Ascending aorta (tissue), 2 donors: ENCODE results near the gene UMAD1. TPM values are rescaled to one million over a fixed set of nuclear protein-coding genes. Genes with fewer than 3 reads are reported as not detected.

Experiments
- DNase-seq, 2 donors: peaks; one replicate each; pipeline ENCODE4 v3.0.0-alpha.2; 2019; ENCODE audit warnings: low spot score in 2 of 2
- H3K27ac ChIP-seq, 2 donors: fragments of 200-600 bp; sonication (generic); one replicate each; pipeline ENCODE4 v1.5.1; 2016 to 2017; ENCODE audit warnings: mild to moderate bottlenecking in 1 of 2
- H3K27me3 ChIP-seq: fragments of 200-600 bp; sonication (generic); one replicate; pipeline ENCODE4 v1.5.1; 2017
- H3K36me3 ChIP-seq, 2 donors: fragments of 200-600 bp; sonication (generic); one replicate each; pipeline ENCODE4 v1.5.1; 2016
- H3K4me1 ChIP-seq, 2 donors: fragments of 200-600 bp; sonication (generic); one replicate each; pipeline ENCODE4 v1.5.1; 2016 to 2017; ENCODE audit warnings: mild to moderate bottlenecking in 1 of 2
- H3K4me3 ChIP-seq, 2 donors: fragments of 200-600 bp; sonication (generic); one replicate each; pipeline ENCODE4 v1.5.1; 2016 to 2017; ENCODE audit warnings: mild to moderate bottlenecking in 1 of 2
- H3K9me3 ChIP-seq, 2 donors: fragments of 200-600 bp; sonication (generic); one replicate each; pipeline ENCODE4 v1.5.1; 2016
- intact Hi-C: fragments of 100-400 bp; cut with DNase I; formaldehyde crosslinking; loops from one replicate; pipeline ENCODE4 v1.15.1; 2023
- total RNA-seq: library from RNA; depleted of rRNA; stranded (reverse); fragments of >200 nt; gene quantifications from one replicate; pipeline ENCODE4 v1.1.0, GENCODE V29; 2016
- TF ChIP-seq, protein P1 (sequence below), 3 experiments: fragments of 200-600 bp in 2 of 3; fragments of 450-650 bp in 1 of 3; sonication (generic) in 2 of 3; IDR thresholded peaks; one replicate each; pipeline ENCODE4 v1.5.1; 2016 to 2019; ENCODE audit warnings: antibody characterized with exemption in 3 of 3, mild to moderate bottlenecking in 1 of 3, moderate library complexity in 1 of 3

Gene UMAD1
- total RNA-seq, 1 donor from 2014 or later = 17.7 TPM

DNA sequence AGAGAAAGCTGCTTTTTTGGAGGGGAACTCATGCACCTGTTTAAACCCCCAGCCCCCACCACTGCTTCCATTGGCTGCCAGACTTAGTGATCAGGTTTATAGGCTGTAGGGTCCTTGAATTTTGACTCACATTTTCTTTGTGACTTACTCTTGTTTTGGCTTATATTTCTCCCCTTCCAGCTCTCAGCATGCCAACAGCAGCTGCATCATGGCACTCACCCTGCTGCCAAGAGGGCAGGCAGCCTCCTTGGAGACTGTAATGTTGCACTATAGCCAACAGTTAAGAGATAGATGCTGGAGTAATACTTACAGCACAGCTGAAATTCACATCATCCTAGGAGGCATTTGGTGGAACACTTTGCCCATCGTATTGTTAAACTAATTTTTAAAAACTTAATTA is 230.0 kb downstream of the UMAD1 start:
- no peak for DNase-seq
- intact Hi-C loops = no loop called here
- H3K4me3 ChIP-seq = no peak overlapping the region
- H3K9me3 ChIP-seq = peaks cover 4 to 7% of the 10 kb centered on the region in 2 donors
- H3K27ac ChIP-seq = no peak overlapping the region
- no peaks in the 10 kb centered on the region for H3K36me3 ChIP-seq
- TF ChIP-seq, protein P1, sequence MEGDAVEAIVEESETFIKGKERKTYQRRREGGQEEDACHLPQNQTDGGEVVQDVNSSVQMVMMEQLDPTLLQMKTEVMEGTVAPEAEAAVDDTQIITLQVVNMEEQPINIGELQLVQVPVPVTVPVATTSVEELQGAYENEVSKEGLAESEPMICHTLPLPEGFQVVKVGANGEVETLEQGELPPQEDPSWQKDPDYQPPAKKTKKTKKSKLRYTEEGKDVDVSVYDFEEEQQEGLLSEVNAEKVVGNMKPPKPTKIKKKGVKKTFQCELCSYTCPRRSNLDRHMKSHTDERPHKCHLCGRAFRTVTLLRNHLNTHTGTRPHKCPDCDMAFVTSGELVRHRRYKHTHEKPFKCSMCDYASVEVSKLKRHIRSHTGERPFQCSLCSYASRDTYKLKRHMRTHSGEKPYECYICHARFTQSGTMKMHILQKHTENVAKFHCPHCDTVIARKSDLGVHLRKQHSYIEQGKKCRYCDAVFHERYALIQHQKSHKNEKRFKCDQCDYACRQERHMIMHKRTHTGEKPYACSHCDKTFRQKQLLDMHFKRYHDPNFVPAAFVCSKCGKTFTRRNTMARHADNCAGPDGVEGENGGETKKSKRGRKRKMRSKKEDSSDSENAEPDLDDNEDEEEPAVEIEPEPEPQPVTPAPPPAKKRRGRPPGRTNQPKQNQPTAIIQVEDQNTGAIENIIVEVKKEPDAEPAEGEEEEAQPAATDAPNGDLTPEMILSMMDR (IDR thresholded peaks at IDR 0.05) = no peak
- H3K4me1 ChIP-seq = no peaks in the 10 kb centered on the region
- no peaks in the 10 kb centered on the region for H3K27me3 ChIP-seq

- no peak overlapping the region for H3K4me3 ChIP-seq
- H3K27ac ChIP-seq = no peak overlapping the region
- H3K4me1 ChIP-seq = no peaks in the 10 kb centered on the region
- no peaks in the 10 kb centered on the region for H3K27me3 ChIP-seq
- TF ChIP-seq, protein P1 (IDR thresholded peaks at IDR 0.05) = no peak
- peaks cover 4 to 7% of the 10 kb centered on the region in 2 donors for H3K9me3 ChIP-seq
- DNase-seq = no peak
- H3K36me3 ChIP-seq = no peaks in the 10 kb centered on the region
- intact Hi-C loops = no loop called here
Observed at GRCh38 chr7:7876419-7876818, 235.9 kb downstream of the UMAD1 start.

GRCh38 chr7:7881581-7881980 is 241.0 kb downstream of the UMAD1 start:
- Histone ChIP-seq H3K4me3 (no peak overlapping the region), H3K36me3 (no peaks in the 10 kb centered on the region), H3K9me3 (no peaks in the 10 kb centered on the region), H3K27me3 (no peaks in the 10 kb centered on the region), H3K27ac (no peak overlapping the region), H3K4me1 (no peaks in the 10 kb centered on the region)
- no peak for DNase-seq
- intact Hi-C loops = no loop called here
- TF ChIP-seq, protein P1 (IDR thresholded peaks at IDR 0.05) = no peak

DNA sequence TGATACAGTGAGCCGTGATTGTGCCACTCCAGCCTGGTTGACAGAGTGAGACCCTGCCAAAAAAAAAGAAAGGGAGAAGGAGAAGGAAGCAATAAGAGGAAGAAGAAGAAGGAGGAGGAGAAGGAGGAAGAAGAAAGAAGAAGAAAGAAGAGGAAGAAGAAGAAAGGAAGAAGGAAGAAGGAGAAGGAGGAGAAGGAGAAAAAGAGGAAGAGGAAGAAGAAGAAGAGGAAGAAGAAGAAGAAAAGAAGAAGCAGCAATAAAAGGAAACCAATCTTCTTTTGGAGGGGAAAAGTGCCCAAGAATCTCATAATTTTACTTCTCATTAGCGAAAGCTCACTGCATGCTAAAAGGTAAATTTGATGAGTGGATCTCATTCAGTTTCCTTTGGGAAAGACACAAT is 242.3 kb downstream of the UMAD1 start:
- intact Hi-C loops = no loop called here
- no peaks in the 10 kb centered on the region for H3K36me3 ChIP-seq
- H3K9me3 ChIP-seq = no peaks in the 10 kb centered on the region
- TF ChIP-seq, protein P1 (IDR thresholded peaks at IDR 0.05) = no peak
- H3K27me3 ChIP-seq = no peaks in the 10 kb centered on the region
- H3K27ac ChIP-seq = no peak overlapping the region
- H3K4me1 ChIP-seq = no peaks in the 10 kb centered on the region
- no peak for DNase-seq
- no peak overlapping the region for H3K4me3 ChIP-seq

DNA sequence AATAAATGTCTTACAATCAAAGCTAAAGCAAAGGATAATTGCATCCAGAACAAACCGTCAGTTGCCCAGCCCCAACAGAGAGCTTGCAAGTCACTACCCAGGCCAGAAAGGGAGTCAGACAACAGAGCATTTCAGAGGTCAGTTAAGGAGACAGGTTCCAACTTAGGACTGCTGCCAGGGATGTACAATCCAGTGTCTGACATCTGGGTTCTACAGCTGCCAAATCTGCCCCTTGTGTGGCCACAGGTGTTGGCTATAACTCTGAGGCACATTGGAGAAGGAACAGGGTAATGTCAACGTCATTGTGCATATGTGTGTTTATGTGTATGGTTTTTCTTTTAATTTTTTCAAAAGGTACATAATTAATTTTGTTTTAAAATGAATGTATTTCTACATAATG is 242.8 kb downstream of the UMAD1 start:
- intact Hi-C loops = no loop called here

More for the DNA sequence above, 242.8 kb downstream of the UMAD1 start:
- no peaks in the 10 kb centered on the region for H3K9me3 ChIP-seq
- no peak for DNase-seq
- H3K27ac ChIP-seq = no peak overlapping the region
- TF ChIP-seq, protein P1 (IDR thresholded peaks at IDR 0.05) = no peak
- no peaks in the 10 kb centered on the region for H3K27me3 ChIP-seq
- H3K36me3 ChIP-seq = no peaks in the 10 kb centered on the region
- no peak overlapping the region for H3K4me3 ChIP-seq
- no peaks in the 10 kb centered on the region for H3K4me1 ChIP-seq
